Hematopoietic multipotent progenitor cell (in vitro differentiated cells): ENCODE data around the gene APC. TPM values are rescaled to one million over a fixed set of nuclear protein-coding genes. Genes with fewer than 3 reads are reported as not detected.
"Not testable (repeated sequence)": the region's sequence is repeated elsewhere in the genome, so short reads cannot be mapped to it uniquely, and the experiment has no call there.

Source experiments
- DNase-seq, 3 donors: peaks; one replicate each; pipeline ENCODE4 v3.0.0-alpha.2; 2011 to 2015; ENCODE audit warnings: low read depth in 2 of 3, low spot score in 2 of 3
- total RNA-seq: library from RNA; depleted of rRNA; stranded (reverse); fragments of >200 nt; gene quantifications from one replicate; pipeline ENCODE4 v1.2.3, GENCODE V29; 2012

APC gene
- total RNA-seq, 1 donor: 37.2 TPM

- DNase-seq: no peak
Observed at GRCh38 chr5:112713206-112713605, 24.5 kb upstream of the APC start.

- DNase-seq: not testable (repeated sequence)
Observed at GRCh38 chr5:112716895-112717294, 20.8 kb upstream of the APC start.

GRCh38 chr5:112717506-112718082, 20.1 kb upstream of the APC start:
- no peak for DNase-seq

GRCh38 chr5:112718344-112718743, 19.3 kb upstream of the APC start:
- no peak for DNase-seq

GRCh38 chr5:112720576-112720975, 17.1 kb upstream of the APC start:
- no peak for DNase-seq

- DNase-seq: no peak
Observed at GRCh38 chr5:112724901-112725300, 12.8 kb upstream of the APC start.

GRCh38 chr5:112729630-112730029, 8.1 kb upstream of the APC start:
- DNase-seq: no peak

GRCh38 chr5:112732131-112732530, 5.6 kb upstream of the APC start:
- no peak for DNase-seq

GRCh38 chr5:112733586-112733985, 4.1 kb upstream of the APC start:
- no peak for DNase-seq

- DNase-seq: no peak
Observed at GRCh38 chr5:112734597-112734996, 3.1 kb upstream of the APC start.

- DNase-seq: no peak
Observed at GRCh38 chr5:112735702-112736101, 2.0 kb upstream of the APC start.

GRCh38 chr5:112737070-112737462, 619 bp upstream of the APC start:
- DNase-seq: peak in 2 of 3 donors; percentile 3 to 19

- peak in 2 of 3 donors; percentile 11 to 30 for DNase-seq
Observed at GRCh38 chr5:112738191-112738560, 491 bp downstream of the APC start.

GRCh38 chr5:112742424-112742823, 4.7 kb downstream of the APC start:
- DNase-seq: no peak

GRCh38 chr5:112743631-112744030, 5.9 kb downstream of the APC start:
- DNase-seq: no peak

- DNase-seq: no peak
Observed at GRCh38 chr5:112752335-112752734, 14.7 kb downstream of the APC start.

GRCh38 chr5:112755703-112756102, 18.0 kb downstream of the APC start:
- DNase-seq: no peak

- DNase-seq: peak in 2 of 3 donors; percentile 63 to 82
Observed at GRCh38 chr5:112757468-112758208, 20.0 kb downstream of the APC start.

GRCh38 chr5:112758676-112759075, 21.0 kb downstream of the APC start:
- DNase-seq: no peak

- DNase-seq: no peak
Observed at GRCh38 chr5:112762113-112762810, 24.6 kb downstream of the APC start.

GRCh38 chr5:112763165-112763564, 25.5 kb downstream of the APC start:
- DNase-seq: no peak

- DNase-seq: no peak
Observed at GRCh38 chr5:112772124-112772523, 34.4 kb downstream of the APC start.
